Inflammatory macrophage treated with lipopolysaccharide for 4 hours (primary cell): ENCODE results near the gene AOX1.
"Not testable (repeated sequence)": the region's sequence is repeated elsewhere in the genome, so short reads cannot be mapped to it uniquely, and the experiment has no call there.

ENCODE experiments used
- DNase-seq: peaks from one replicate; pipeline ENCODE4 v3.0.0-alpha.2; 2020

The AOX1 gene

GRCh38 chr2:200585730-200586643 lies at the start of gene AOX1:
TSS of gene AOX1 (plus strand) at chr2:200586014. CDS start at chr2:200586109, 95 bp downstream.
- DNase-seq: no peak

- DNase-seq: no peak
Observed at GRCh38 chr2:200538139-200538538, 47.7 kb upstream of the AOX1 start.

GRCh38 chr2:200540793-200541192 lies 45.0 kb upstream of the AOX1 start:
- no peak for DNase-seq

- not testable (repeated sequence) for DNase-seq
Observed at GRCh38 chr2:200566596-200566995, 19.2 kb upstream of the AOX1 start.

DNA sequence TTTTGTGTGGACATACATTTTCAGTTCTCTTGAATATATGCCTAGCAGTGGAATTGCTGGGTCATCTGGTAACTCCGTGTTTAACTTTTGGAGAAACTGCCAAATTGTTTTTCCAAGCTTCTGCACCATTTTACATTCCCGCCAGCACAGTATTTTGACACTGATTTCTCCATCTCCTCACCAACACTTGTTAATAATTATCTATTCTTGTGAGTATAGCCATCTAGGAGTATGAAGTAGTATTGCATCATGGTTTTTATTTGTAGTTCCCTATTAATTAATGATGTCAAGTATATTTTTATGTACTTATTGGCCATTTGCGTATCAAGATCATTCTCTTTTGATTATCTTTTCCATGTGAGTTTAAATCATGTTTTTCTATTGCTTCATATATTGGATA lies 17.9 kb upstream of the AOX1 start:
- DNase-seq: no peak

DNA sequence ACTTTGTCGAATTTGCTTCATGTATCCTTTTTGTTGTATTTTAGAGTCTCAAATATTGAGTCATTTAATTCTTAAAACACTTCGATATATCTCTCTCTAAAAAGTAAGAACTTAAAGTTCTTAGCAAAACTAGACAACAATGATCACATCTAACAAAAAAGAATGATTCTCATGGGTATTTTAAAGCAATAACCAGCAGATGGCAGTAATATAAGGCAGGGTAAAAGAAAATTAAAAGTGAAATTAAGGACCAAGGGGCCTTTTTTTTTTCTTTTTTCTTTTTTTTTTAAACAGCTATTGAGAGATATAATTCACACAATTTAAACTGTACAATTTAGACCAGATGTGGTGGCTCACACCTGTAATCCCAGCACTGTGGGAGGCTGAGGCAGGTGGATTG lies 9.9 kb upstream of the AOX1 start:
- peak; percentile 28 for DNase-seq

GRCh38 chr2:200577027-200577426 lies 8.8 kb upstream of the AOX1 start:
- DNase-seq: no peak

DNA sequence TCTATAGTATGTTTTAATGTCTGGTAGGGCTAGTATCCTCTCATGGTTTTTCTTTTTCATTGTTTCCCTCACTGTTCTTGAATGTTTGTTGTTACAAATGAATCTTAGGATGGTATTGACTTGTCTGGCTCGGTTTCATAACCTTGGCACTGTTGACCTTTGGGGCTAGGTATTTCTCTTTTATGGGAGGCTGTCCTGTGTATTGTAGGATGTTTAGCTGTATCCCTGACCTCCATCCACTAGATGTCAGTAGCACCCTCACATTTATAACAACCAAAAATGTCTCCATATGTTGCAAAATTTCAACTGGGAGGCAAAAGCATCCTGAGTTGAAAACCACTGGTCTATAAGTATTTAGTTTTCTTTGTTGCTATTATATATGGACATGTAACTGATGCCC lies 7.0 kb upstream of the AOX1 start:
- DNase-seq: peak; percentile 53

DNA sequence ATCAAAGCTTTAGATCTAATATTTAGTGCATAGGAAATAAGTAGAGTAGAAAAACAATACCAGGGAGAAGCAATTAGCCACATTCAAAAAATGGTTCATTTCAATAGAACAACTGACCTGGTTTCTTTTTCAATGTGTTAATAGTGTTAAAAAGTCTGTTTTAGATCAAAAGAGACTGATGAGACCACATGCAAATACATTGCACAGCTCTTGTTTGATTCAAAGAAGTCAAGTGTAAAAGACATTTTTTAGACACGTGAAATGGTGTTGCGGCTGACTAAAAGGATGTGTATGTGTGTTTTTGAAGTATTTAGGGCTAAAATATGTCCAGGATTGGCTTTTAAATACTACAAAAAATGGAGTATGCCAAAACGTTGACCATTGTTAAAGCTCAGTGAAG lies 1.2 kb upstream of the AOX1 start:
- no peak for DNase-seq

- DNase-seq: no peak
Observed at GRCh38 chr2:200585340-200585729, 479 bp upstream of the AOX1 start.

GRCh38 chr2:200586644-200586975 lies 796 bp downstream of the AOX1 start:
- DNase-seq: no peak

GRCh38 chr2:200587007-200587616 lies 1.3 kb downstream of the AOX1 start:
- no peak for DNase-seq

DNA sequence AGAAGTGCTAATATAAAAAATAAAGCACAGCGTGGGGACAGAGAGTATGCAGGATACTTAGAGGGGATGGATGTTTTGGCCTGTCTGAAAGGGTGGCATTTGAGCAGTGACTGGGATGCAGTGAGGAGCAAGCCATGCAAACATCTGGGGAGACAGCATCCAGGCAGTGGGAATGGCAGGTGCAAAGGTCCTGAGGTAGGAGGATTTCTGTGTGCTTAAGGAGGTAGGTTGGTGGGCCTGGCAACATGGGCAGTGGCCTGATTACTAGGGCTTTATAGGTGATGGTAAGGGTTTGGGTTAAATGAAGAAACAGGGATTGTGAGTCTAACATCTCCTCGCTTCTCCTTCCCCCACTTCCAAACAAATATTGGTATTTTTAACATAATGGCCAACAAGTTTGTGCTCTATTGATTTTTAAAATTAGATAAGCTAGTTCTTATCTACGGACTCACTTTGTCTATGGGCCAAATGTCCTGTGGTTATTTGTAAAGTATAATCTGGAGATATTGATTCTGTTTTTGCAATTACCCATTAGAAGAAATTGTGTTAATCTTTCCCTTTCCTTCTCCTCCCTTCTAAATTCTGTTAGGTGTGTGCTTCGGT lies 2.4 kb downstream of the AOX1 start:
- DNase-seq: no peak

DNA sequence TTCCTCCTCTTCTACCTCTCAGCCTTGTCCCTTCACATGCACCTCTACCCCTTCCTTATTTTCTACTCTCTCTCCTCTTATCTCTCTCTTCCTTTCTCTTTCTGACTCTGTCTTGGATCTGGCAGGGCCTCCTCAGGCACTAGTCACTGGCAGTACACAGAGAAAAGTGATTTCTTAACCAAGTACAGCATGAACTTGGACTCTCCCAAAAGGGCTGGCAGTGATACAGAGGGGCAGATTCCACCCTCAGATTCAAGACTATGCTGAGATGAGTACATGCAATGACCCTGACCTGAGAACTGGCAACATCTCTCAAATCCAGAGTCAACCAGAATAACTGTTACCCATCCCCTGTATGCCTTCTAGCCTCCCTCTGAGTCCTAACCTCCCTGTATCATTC lies 4.3 kb downstream of the AOX1 start:
- DNase-seq: no peak

GRCh38 chr2:200591308-200591707 lies 5.5 kb downstream of the AOX1 start:
- no peak for DNase-seq

DNA sequence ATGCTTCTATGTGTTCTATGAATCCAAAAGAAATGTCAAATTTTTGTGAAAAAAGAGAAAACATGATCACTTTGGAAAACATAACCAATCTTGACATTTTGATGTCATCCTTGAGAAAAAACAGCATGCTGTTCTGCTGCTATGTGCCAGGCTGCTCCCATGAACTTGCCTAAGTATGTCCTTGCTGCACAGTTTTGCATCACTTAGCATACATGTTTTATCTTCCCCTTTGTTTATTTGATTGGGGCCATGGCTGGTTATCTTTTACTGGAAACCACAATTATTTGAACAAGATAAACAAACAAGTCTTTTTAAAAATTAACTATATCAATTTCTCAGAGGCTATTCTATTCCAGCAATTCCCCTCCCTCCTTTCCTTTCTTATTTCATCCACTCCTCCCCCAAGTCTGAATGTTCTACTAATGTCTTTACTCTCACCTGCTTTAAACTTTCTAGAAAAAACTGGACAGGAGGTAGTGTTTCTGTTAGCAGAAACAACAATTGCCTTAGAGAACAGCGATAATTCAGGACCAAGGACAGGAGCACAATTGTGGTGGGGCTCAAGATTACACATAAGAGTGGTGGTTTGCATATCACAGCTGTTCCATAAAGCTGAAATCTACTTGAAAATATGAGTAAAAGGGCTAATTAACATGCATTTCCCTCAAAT lies 6.7 kb downstream of the AOX1 start:
- no peak for DNase-seq

- no peak for DNase-seq
Observed at GRCh38 chr2:200593905-200594304, 8.1 kb downstream of the AOX1 start.

- DNase-seq: no peak
Observed at GRCh38 chr2:200595913-200596312, 10.1 kb downstream of the AOX1 start.

- no peak for DNase-seq
Observed at GRCh38 chr2:200596774-200597570, 11.2 kb downstream of the AOX1 start.

DNA sequence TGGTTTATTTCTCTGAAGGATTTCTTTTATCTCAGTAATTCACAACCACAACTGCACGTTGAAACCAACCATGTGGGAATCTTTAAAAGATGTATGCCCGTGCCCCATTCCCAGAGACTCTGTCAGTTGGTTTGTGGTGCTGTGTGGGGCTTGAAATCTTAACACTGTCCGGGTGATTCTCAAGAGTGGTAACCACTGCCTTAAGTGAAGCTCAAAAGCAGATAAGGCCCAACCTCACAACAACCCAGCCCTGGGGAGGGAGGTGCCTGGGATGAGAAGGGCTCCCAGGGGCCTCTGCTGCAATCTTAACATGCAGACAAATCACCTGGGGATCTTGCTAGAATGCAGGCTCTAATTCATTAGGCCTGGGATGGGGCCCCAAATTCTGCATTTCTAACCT lies 13.4 kb downstream of the AOX1 start:
- no peak for DNase-seq

DNA sequence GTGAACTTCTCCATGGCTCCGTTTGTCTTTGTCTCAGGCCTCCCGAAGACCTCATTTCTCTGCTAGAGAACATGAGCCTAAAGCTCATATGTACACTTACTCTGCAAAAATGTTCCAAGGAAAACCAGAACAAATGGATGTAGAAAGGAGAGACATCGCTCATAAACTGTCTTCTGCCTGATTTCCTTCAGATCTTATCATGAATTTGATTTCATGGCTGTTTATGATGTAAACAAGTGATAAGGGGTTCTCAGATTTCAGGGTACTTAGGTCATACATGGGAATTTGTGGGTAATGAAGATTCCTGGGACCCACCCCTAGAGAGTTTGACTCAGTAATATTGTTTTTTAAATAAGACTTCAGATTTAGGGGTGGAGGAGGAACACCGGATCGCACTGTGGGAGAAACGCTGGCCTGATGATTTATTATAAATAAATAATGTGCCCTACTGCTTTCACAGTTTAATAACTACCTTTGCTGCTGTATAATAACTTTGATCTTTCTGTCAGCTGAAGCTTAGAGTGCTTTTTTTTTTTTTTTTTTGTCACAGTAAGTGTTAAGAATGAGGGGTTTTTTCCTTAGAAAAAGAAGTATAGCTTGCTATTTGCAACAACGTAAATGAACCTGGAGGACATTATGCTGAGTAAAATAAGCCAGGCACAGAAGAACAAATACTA lies 14.9 kb downstream of the AOX1 start:
- DNase-seq: no peak

GRCh38 chr2:200602584-200602983 lies 16.8 kb downstream of the AOX1 start:
- no peak for DNase-seq
